ENCODE measurements around the gene SAMD8.

DNA sequence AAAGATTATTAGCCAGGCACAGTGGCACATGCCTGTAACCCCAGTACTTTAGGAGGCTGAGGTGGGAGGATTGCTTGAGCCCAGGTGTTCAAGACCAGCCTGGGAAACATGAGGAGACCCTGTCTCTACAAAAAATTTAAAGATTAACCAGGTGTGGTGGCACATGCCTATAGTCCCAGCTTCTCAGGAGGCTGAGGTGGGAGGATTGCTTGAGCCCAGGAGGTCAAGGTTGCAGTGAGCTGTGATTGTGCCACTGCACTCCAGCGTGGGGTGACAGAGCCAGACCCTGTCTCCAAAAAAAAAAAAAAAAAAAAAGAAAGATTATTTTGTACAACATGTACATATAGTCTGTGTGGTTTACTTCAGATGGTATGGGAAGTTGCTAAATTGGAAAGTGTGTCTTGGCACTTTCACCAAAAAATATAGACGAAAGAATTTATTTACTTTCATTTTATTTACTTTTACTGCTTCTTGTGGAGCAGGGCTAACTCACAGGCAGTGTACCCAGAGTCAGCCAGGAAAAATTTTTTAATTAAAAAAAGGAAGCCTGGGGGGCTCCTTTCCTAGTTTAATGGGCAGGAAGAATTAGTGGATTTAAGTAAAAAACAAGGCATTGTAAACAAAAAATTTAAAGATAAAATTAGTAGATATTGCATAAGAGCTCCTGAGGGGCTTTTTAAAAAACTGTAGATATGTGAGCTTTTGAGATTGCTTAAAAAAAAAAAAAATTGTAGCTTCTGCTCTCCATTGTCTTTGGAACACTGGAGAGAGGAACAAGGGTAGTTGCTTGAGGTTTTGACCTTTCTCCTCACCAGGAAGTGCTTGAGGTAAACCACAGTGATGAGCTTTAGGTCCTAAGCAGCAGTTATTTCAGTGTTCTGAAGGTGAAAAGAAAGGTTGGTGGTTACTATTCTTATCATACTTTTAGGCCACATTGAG lies 54.5 kb downstream of the SAMD8 start:
- TF ChIP-seq GATA2 (IDR thresholded peaks at IDR 0.05; ENCODE audit: low read depth, low read length) (no peak), GATA3 (IDR thresholded peaks at IDR 0.05; ENCODE audit: low read depth, low read length) (no peak)
